Transverse colon (tissue), 4 donors: ENCODE data around the gene POLR2J. TPM values are rescaled to one million over a fixed set of nuclear protein-coding genes. Genes with fewer than 3 reads are reported as not detected.

Experiments used
- DNase-seq: peaks from one replicate; pipeline ENCODE4 v3.0.0-alpha.2; 2019
- H3K27ac ChIP-seq, 4 donors: fragments of 200-600 bp; sonication (generic); 2 replicates each; pipeline ENCODE4 v1.5.1; 2016 to 2018; ENCODE audit warnings: inconsistent platforms in 4 of 4
- H3K27me3 ChIP-seq: fragments of 200-600 bp; sonication (generic); 2 replicates; pipeline ENCODE4 v1.5.1; 2017; ENCODE audit warnings: inconsistent platforms
- H3K36me3 ChIP-seq, 4 donors: fragments of 200-600 bp; sonication (generic); 2 replicates each; pipeline ENCODE4 v1.5.1; 2017 to 2019; ENCODE audit warnings: inconsistent platforms in 4 of 4
- H3K4me1 ChIP-seq, 4 donors: fragments of 200-600 bp; sonication (generic); 2 replicates each; pipeline ENCODE4 v1.5.1; 2017 to 2020; ENCODE audit warnings: inconsistent platforms in 4 of 4
- H3K4me3 ChIP-seq, 4 donors: fragments of 200-600 bp; sonication (generic); 1 replicate in 1 of 4; 2 replicates in 3 of 4; pipeline versions ENCODE4 v1.5.1 to v1.6.1; 2017 to 2019; ENCODE audit warnings: inconsistent platforms in 4 of 4
- H3K9me3 ChIP-seq, 2 donors: fragments of 200-600 bp; sonication (generic); 2 replicates each; pipeline ENCODE4 v1.5.1; 2017 to 2019; ENCODE audit warnings: inconsistent platforms in 2 of 2
- EP300 ChIP-seq: sonication (generic); formaldehyde crosslinking; IDR thresholded peaks from one replicate; pipeline ENCODE4 v1.6.1; 2017; ENCODE audit warnings: antibody characterized with exemption, low read depth
- POLR2A ChIP-seq: fragments of 450-650 bp; IDR thresholded peaks from one replicate; pipeline ENCODE4 v1.6.1; 2016; ENCODE audit warnings: antibody characterized with exemption, mild to moderate bottlenecking, moderate library complexity
- POLR2AphosphoS5 ChIP-seq, 3 donors: sonication (generic); formaldehyde crosslinking; IDR thresholded peaks; one replicate each; pipeline ENCODE4 v1.6.1; 2016; ENCODE audit warnings: antibody characterized with exemption in 3 of 3
- WGBS, 2 donors: methylation state at CpG; one replicate each; pipeline ENCODE4 v1.1.5; 2018; ENCODE audit warnings: low coverage in 1 of 2; 5-methylcytosine and 5-hydroxymethylcytosine counted together
- in situ Hi-C, 4 donors: fragments of 200-750 bp; cut with MboI; loops; one replicate each; pipeline versions ENCODE4 v1.15.0 to v1.15.1; 2017; ENCODE audit warnings: low sequenced_read_pairs in 3 of 4, low pct_ligation_motif_present in 1 of 4, low pct_unique_long_range_greater_than_20kb in 1 of 4
- intact Hi-C: fragments of 100-400 bp; cut with DNase I; formaldehyde crosslinking; loops from one replicate; pipeline ENCODE4 v1.15.1; 2023; ENCODE audit warnings: low total_unique reads
- total RNA-seq, 4 donors: library from RNA; depleted of rRNA; stranded (reverse); fragments of >200 nt; gene quantifications; one replicate each; pipeline ENCODE4 v1.1.0, GENCODE V29; 2016
- TF ChIP-seq, protein P1 (sequence below), 5 experiments: fragments of 200-600 bp in 3 of 5; fragments of 450-650 bp in 2 of 5; sonication (generic) in 3 of 5; IDR thresholded peaks; 1 replicate in 2 of 5; 2 replicates in 3 of 5; pipeline ENCODE4 v1.5.1; 2016 to 2017; ENCODE audit warnings: antibody characterized with exemption in 5 of 5, inconsistent platforms in 3 of 5, mild to moderate bottlenecking in 2 of 5, moderate library complexity in 1 of 5

POLR2J gene
- total RNA-seq, 4 donors from 2014 or later: 5.4 to 30.3 (median 15.0) TPM

DNA sequence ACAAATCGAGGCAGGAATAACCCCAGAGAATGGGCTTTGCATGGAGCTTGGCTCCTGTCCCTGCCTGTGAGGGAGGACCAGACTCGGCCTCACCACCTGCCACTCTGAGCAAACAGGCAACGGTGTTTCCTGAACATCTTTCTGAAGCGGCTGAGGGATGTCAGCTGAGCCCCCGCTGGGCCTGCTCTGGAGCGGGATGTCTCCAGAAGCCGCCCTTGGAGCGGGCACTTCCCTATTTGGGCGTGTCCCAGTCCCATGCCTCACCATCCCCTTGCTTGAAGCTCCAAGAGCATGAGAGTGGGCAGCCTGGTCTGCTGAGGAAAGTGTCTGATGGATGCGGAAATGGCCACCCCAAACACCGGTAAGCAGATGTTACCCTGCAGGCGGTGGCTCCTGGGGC lies 24.3 kb downstream of the POLR2J start:
- H3K36me3 ChIP-seq: peaks cover 0 to 28% (median 8%) of the 10 kb centered on the region in 4 donors
- intact Hi-C loops (no loop called here), in situ Hi-C loops (loop anchor here in 1 of 4 donors (10.0 kb wide), 1 partner anchor 50 kb away; no protein-coding TSS in a partner anchor)
- no peak for DNase-seq
- WGBS, 2 donors: 55% methylated on average over 11 of the region's 12 CpGs; no CpG with 5 or more reads in 1 of the 2 donors
- H3K9me3 ChIP-seq: no peaks in the 10 kb centered on the region
- H3K27ac ChIP-seq: no peak overlapping the region
- TF ChIP-seq EP300 (no peak), POLR2AphosphoS5 (IDR thresholded peaks at IDR 0.05) (no peak), POLR2A (no peak)
- TF ChIP-seq, protein P1, sequence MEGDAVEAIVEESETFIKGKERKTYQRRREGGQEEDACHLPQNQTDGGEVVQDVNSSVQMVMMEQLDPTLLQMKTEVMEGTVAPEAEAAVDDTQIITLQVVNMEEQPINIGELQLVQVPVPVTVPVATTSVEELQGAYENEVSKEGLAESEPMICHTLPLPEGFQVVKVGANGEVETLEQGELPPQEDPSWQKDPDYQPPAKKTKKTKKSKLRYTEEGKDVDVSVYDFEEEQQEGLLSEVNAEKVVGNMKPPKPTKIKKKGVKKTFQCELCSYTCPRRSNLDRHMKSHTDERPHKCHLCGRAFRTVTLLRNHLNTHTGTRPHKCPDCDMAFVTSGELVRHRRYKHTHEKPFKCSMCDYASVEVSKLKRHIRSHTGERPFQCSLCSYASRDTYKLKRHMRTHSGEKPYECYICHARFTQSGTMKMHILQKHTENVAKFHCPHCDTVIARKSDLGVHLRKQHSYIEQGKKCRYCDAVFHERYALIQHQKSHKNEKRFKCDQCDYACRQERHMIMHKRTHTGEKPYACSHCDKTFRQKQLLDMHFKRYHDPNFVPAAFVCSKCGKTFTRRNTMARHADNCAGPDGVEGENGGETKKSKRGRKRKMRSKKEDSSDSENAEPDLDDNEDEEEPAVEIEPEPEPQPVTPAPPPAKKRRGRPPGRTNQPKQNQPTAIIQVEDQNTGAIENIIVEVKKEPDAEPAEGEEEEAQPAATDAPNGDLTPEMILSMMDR (IDR thresholded peaks at IDR 0.05): no peak
- H3K4me3 ChIP-seq: no peak overlapping the region
- H3K4me1 ChIP-seq: no peaks in the 10 kb centered on the region
- no peaks in the 10 kb centered on the region for H3K27me3 ChIP-seq

GRCh38 chr7:102453319-102453718 lies 25.4 kb downstream of the POLR2J start:
- no peak overlapping the region for H3K27ac ChIP-seq
- intact Hi-C loops: no loop called here
- H3K27me3 ChIP-seq: no peaks in the 10 kb centered on the region
- 86 to 100% methylated on average over 1 to 7 of the region's 7 CpGs for WGBS, 2 donors
- no peak overlapping the region for H3K4me3 ChIP-seq
- DNase-seq: no peak
- peaks cover 0 to 18% (median 8%) of the 10 kb centered on the region in 4 donors for H3K36me3 ChIP-seq
- TF ChIP-seq, protein P1 (IDR thresholded peaks at IDR 0.05): no peak
- TF ChIP-seq POLR2AphosphoS5 (IDR thresholded peaks at IDR 0.05) (no peak), POLR2A (no peak), EP300 (no peak)
- in situ Hi-C loops: loop anchor here in 1 of 4 donors (10.0 kb wide), 1 partner anchor 49 kb away; no protein-coding TSS in a partner anchor
- H3K9me3 ChIP-seq: no peaks in the 10 kb centered on the region
- no peaks in the 10 kb centered on the region for H3K4me1 ChIP-seq

GRCh38 chr7:102452451-102452850 lies 26.3 kb downstream of the POLR2J start:
- H3K27me3 ChIP-seq: no peaks in the 10 kb centered on the region
- peaks cover 0 to 10% (median 5%) of the 10 kb centered on the region in 4 donors for H3K36me3 ChIP-seq
- no peak for TF ChIP-seq POLR2A
- no peak for TF ChIP-seq EP300
- TF ChIP-seq POLR2AphosphoS5 (IDR thresholded peaks at IDR 0.05): no peak
- TF ChIP-seq, protein P1 (IDR thresholded peaks at IDR 0.05): no peak
- no peak overlapping the region for H3K27ac ChIP-seq
- no peak overlapping the region for H3K4me3 ChIP-seq
- in situ Hi-C loops (loop anchor here in 1 of 4 donors (10.0 kb wide), 1 partner anchor 48 kb away; no protein-coding TSS in a partner anchor), intact Hi-C loops (no loop called here)
- no peaks in the 10 kb centered on the region for H3K4me1 ChIP-seq
- no peaks in the 10 kb centered on the region for H3K9me3 ChIP-seq
- no peak for DNase-seq
- WGBS, 2 donors: 90% methylated on average over 3 to 6 of the region's 6 CpGs

GRCh38 chr7:102451371-102452054 lies 27.2 kb downstream of the POLR2J start:
- no peak overlapping the region for H3K4me3 ChIP-seq
- WGBS, 2 donors: 73% methylated on average over 15 of the region's 23 CpGs; no CpG with 5 or more reads in 1 of the 2 donors
- no peak for DNase-seq
- no peaks in the 10 kb centered on the region for H3K4me1 ChIP-seq
- no peaks in the 10 kb centered on the region for H3K9me3 ChIP-seq
- in situ Hi-C loops: loop anchor here in 1 of 4 donors (10.0 kb wide), 1 partner anchor 47 kb away; no protein-coding TSS in a partner anchor
- H3K27me3 ChIP-seq: no peaks in the 10 kb centered on the region
- intact Hi-C loops: no loop called here
- no peak overlapping the region for H3K27ac ChIP-seq
- peaks cover 0 to under 1% (median under 1%) of the 10 kb centered on the region in 4 donors for H3K36me3 ChIP-seq
- TF ChIP-seq, protein P1 (IDR thresholded peaks at IDR 0.05): no peak
- TF ChIP-seq POLR2A: no peak
